Measurements from ENCODE around the gene SCAMP1.

- no peak for TF ChIP-seq POLR2A (IDR thresholded peaks at IDR 0.05)
- TF ChIP-seq CTCF (IDR thresholded peaks at IDR 0.05): peak in 2 of 3 donors; percentile 41 to 56
Measured at GRCh38 chr5:78320401-78320800, 40.0 kb upstream of the SCAMP1 start.

Measured in breast epithelium (tissue), 3 donors.